H9 (cell line): ENCODE measurements around the gene ZNF329. TPM values are rescaled to one million over a fixed set of nuclear protein-coding genes. Genes with fewer than 3 reads are reported as not detected.

Experiments
- DNase-seq: peaks from one replicate; pipeline ENCODE4 v3.0.0-alpha.2; 2017
- H2AFZ ChIP-seq: one replicate; pipeline ENCODE4 v1.6.1; 2013; ENCODE audit warnings: mild to moderate bottlenecking, low read length, control low read depth, moderate library complexity
- H2AK5ac ChIP-seq: 2 replicates; pipeline ENCODE4 v1.6.1; 2013; ENCODE audit warnings: low read length, control low read depth, mixed read lengths; ENCODE audit not compliant: insufficient read length
- H2BK120ac ChIP-seq: one replicate; pipeline ENCODE4 v1.6.1; 2013; ENCODE audit warnings: low read depth, mild to moderate bottlenecking, low read length, control low read depth, inconsistent platforms; ENCODE audit not compliant: poor library complexity, severe bottlenecking
- H2BK12ac ChIP-seq: 2 replicates; pipeline ENCODE4 v1.6.1; 2013; ENCODE audit warnings: low read length, control low read depth, mixed read lengths, low read depth; ENCODE audit not compliant: insufficient read length
- H2BK15ac ChIP-seq: 2 replicates; pipeline ENCODE4 v1.6.1; 2013; ENCODE audit warnings: low read depth, low read length, control low read depth
- H2BK20ac ChIP-seq: one replicate; pipeline ENCODE4 v1.6.1; 2013; ENCODE audit warnings: low read depth, mild to moderate bottlenecking, low read length, control low read depth, inconsistent platforms; ENCODE audit not compliant: poor library complexity, severe bottlenecking
- H2BK5ac ChIP-seq: 2 replicates; pipeline ENCODE4 v1.6.1; 2013; ENCODE audit warnings: low read length, control low read depth, mixed read lengths; ENCODE audit not compliant: insufficient read length
- H3K14ac ChIP-seq: 2 replicates; pipeline ENCODE4 v1.6.1; 2013; ENCODE audit warnings: low read length, control low read depth; ENCODE audit not compliant: insufficient read depth
- H3K18ac ChIP-seq: 2 replicates; pipeline ENCODE4 v1.6.1; 2013; ENCODE audit warnings: low read depth, mild to moderate bottlenecking, mixed read lengths, low read length, control low read depth; ENCODE audit not compliant: insufficient read length
- H3K23ac ChIP-seq: 2 replicates; pipeline ENCODE4 v1.6.1; 2013; ENCODE audit warnings: low read length, control low read depth, mixed read lengths, low read depth; ENCODE audit not compliant: insufficient read length
- H3K23me2 ChIP-seq: 2 replicates; pipeline ENCODE4 v1.6.1; 2013; ENCODE audit warnings: low read depth, mild to moderate bottlenecking, mixed read lengths, low read length, control low read depth; ENCODE audit not compliant: insufficient read length, poor library complexity, severe bottlenecking
- H3K27ac ChIP-seq: 2 replicates; pipeline ENCODE4 v1.5.1; 2013; ENCODE audit warnings: low read length, control low read depth, mixed read lengths, low read depth; ENCODE audit not compliant: insufficient read length
- H3K27me3 ChIP-seq: 2 replicates; pipeline ENCODE4 v1.6.1; 2013; ENCODE audit warnings: low read length, control low read depth, inconsistent platforms; ENCODE audit not compliant: insufficient read depth
- H3K4ac ChIP-seq: 2 replicates; pipeline ENCODE4 v1.6.1; 2013; ENCODE audit warnings: low read depth, mild to moderate bottlenecking, control low read depth, inconsistent platforms, low read length, moderate library complexity
- H3K4me1 ChIP-seq: 2 replicates; pipeline ENCODE4 v1.6.1; 2013; ENCODE audit warnings: low read length, control low read depth, inconsistent platforms; ENCODE audit not compliant: insufficient read depth
- H3K4me2 ChIP-seq: 2 replicates; pipeline ENCODE4 v1.6.1; 2013; ENCODE audit warnings: low read length, control low read depth, mixed read lengths; ENCODE audit not compliant: insufficient read length, insufficient read depth
- H3K56ac ChIP-seq: 2 replicates; pipeline ENCODE4 v1.6.1; 2013; ENCODE audit warnings: low read depth, mild to moderate bottlenecking, mixed read lengths, low read length, control low read depth; ENCODE audit not compliant: insufficient read length
- H3K79me1 ChIP-seq: 2 replicates; pipeline ENCODE4 v1.6.1; 2013; ENCODE audit warnings: low read depth, mild to moderate bottlenecking, moderate library complexity, low read length, control low read depth, inconsistent platforms; ENCODE audit not compliant: insufficient read depth, poor library complexity, severe bottlenecking
- H3K79me2 ChIP-seq: 2 replicates; pipeline ENCODE4 v1.6.1; 2013; ENCODE audit warnings: low read length, control low read depth, inconsistent platforms; ENCODE audit not compliant: insufficient read depth
- H3K9ac ChIP-seq: 2 replicates; pipeline ENCODE4 v1.6.1; 2013; ENCODE audit warnings: low read length, control low read depth, mixed read lengths; ENCODE audit not compliant: insufficient read length; ENCODE audit errors: extremely low read depth
- H3K9me3 ChIP-seq: one replicate; pipeline ENCODE4 v1.6.1; 2013; ENCODE audit warnings: low read depth, low read length, inconsistent platforms; ENCODE audit not compliant: control insufficient read depth
- H3T11ph ChIP-seq: one replicate; pipeline ENCODE4 v1.6.1; 2013; ENCODE audit warnings: mild to moderate bottlenecking, low read length, control low read depth, inconsistent platforms
- H4K20me1 ChIP-seq: one replicate; pipeline ENCODE4 v1.6.1; 2013; ENCODE audit not compliant: control insufficient read depth, insufficient read length, insufficient read depth
- H4K5ac ChIP-seq: 2 replicates; pipeline ENCODE4 v1.6.1; 2013; ENCODE audit warnings: low read depth, mild to moderate bottlenecking, mixed read lengths, low read length, control low read depth; ENCODE audit not compliant: insufficient read length
- H4K8ac ChIP-seq: replicated peaks from 2 replicates; pipeline ENCODE4 v1.6.1; 2013; ENCODE audit warnings: low read length, control low read depth, mixed read lengths, low read depth; ENCODE audit not compliant: insufficient read length
- H4K91ac ChIP-seq: 2 replicates; pipeline ENCODE4 v1.6.1; 2013; ENCODE audit warnings: low read depth, mild to moderate bottlenecking, moderate library complexity, mixed read lengths, low read length, control low read depth; ENCODE audit not compliant: insufficient read length
- H3K27ac Mint-ChIP-seq, 3 experiments: 2 replicates in 2 of 3; 3 replicates in 1 of 3; pipeline ENCODE4 v1.8.0; 2020 to 2021; ENCODE audit warnings: mixed read lengths in 3 of 3, mild to moderate bottlenecking in 1 of 3, moderate library complexity in 1 of 3
- H3K27me3 Mint-ChIP-seq: 2 replicates; pipeline ENCODE4 v1.8.0; 2021; ENCODE audit warnings: low read depth, mild to moderate bottlenecking, moderate library complexity, mixed read lengths
- H3K36me3 Mint-ChIP-seq, 3 experiments: 2 replicates in 2 of 3; 3 replicates in 1 of 3; pipeline ENCODE4 v1.8.0; 2020 to 2021; ENCODE audit warnings: low read depth in 3 of 3, mixed read lengths in 3 of 3; ENCODE audit not compliant: insufficient read depth in 1 of 3
- H3K4me1 Mint-ChIP-seq, 2 experiments: 2 replicates each; pipeline ENCODE4 v1.8.0; 2020; ENCODE audit warnings: mixed read lengths in 2 of 2
- H3K4me3 Mint-ChIP-seq, 2 experiments: 2 replicates in 1 of 2; 3 replicates in 1 of 2; pipeline ENCODE4 v1.8.0; 2020 to 2021; ENCODE audit warnings: mild to moderate bottlenecking in 2 of 2, mixed read lengths in 2 of 2, moderate library complexity in 1 of 2
- H3K9me3 Mint-ChIP-seq, 2 experiments: 2 replicates in 1 of 2; 3 replicates in 1 of 2; pipeline ENCODE4 v1.8.0; 2020; ENCODE audit warnings: mild to moderate bottlenecking in 2 of 2, mixed read lengths in 2 of 2, moderate library complexity in 1 of 2
- CTCF ChIP-seq: fragments of 200-600 bp; sonication (generic); conservative IDR thresholded peaks from 3 replicates; pipeline ENCODE4 v1.8.0; 2021; ENCODE audit warnings: antibody characterized with exemption, mild to moderate bottlenecking
- WGBS: extraction: QIAGEN DNeasy Blood & Tissue Kit; methylation state at CpG from one replicate; pipeline ENCODE4 v1.1.7; 2013; ENCODE audit warnings: missing lambda C conversion rate, low lambda C conversion rate, mixed read lengths; ENCODE audit not compliant: insufficient read length; ENCODE audit errors: extremely low coverage; 5-methylcytosine and 5-hydroxymethylcytosine counted together
- total RNA-seq: library from RNA; stranded (reverse); gene quantifications from 2 replicates; pipeline ENCODE4 v1.2.1, GENCODE V29; 2021

ZNF329 gene
- total RNA-seq, 1 experiment from 2014 or later, result 12.1 TPM

GRCh38 chr19:58166708-58167280, 16.2 kb upstream of the ZNF329 start:
- H3K27me3 Mint-ChIP-seq, result peaks cover 11% of the 10 kb centered on the region
- no peak overlapping the region for H4K5ac ChIP-seq
- no peaks in the 10 kb centered on the region for H3K23me2 ChIP-seq
- WGBS, result no CpG with 5 or more reads among the region's 4 CpGs
- H2BK5ac ChIP-seq, result no peak overlapping the region
- H3K56ac ChIP-seq, result no peak overlapping the region
- no peak overlapping the region for H2AK5ac ChIP-seq
- no peak for DNase-seq
- H3K27me3 ChIP-seq, result no peaks in the 10 kb centered on the region
- H2BK20ac ChIP-seq, result no peak overlapping the region
- no peak overlapping the region for H4K8ac ChIP-seq
- H3K14ac ChIP-seq, result no peak overlapping the region
- no peak overlapping the region for H3K27ac ChIP-seq
- no peak overlapping the region for H3K23ac ChIP-seq
- no peak overlapping the region for H3T11ph ChIP-seq
- TF ChIP-seq CTCF, result no peak
- H3K18ac ChIP-seq, result no peak overlapping the region
- no peaks in the 10 kb centered on the region for H3K79me2 ChIP-seq
- no peak overlapping the region for H3K4me2 ChIP-seq
- no peaks in the 10 kb centered on the region for H3K4me1 ChIP-seq
- no peak overlapping the region for H4K91ac ChIP-seq
- peaks cover 84 to 87% of the 10 kb centered on the region in 2 experiments for H3K9me3 Mint-ChIP-seq
- no peaks in the 10 kb centered on the region for H3K79me1 ChIP-seq
- H2BK12ac ChIP-seq, result no peak overlapping the region
- no peaks in the 10 kb centered on the region for H3K4me1 Mint-ChIP-seq
- H3K4me3 Mint-ChIP-seq, result no peak overlapping the region
- H4K20me1 ChIP-seq, result no peaks in the 10 kb centered on the region
- H3K4ac ChIP-seq, result no peak overlapping the region
- H3K9ac ChIP-seq, result no peak overlapping the region
- peaks cover 70% of the 10 kb centered on the region for H3K9me3 ChIP-seq
- no peak overlapping the region for H2BK15ac ChIP-seq
- H2AFZ ChIP-seq, result no peak overlapping the region
- no peak overlapping the region for H2BK120ac ChIP-seq
- no peak overlapping the region for H3K27ac Mint-ChIP-seq
- H3K36me3 Mint-ChIP-seq, result peaks cover 10 to 28% (median 14%) of the 10 kb centered on the region in 3 experiments; a peak in 6 of 7 replicates
